GF-D8 (cell line): ENCODE data around the gene TMEM126A.
A peak's percentile ranks its signal among the peaks of the same experiment; 100 is the strongest.
"Not testable (repeated sequence)": the region's sequence is repeated elsewhere in the genome, so short reads cannot be mapped to it uniquely, and the experiment has no call there.

Experiments used
- DNase-seq: peaks from one replicate; lab custom pipeline; 2025; lab: John Stamatoyannopoulos, UW

TMEM126A gene

GRCh38 chr11:85658180-85658579 lies 10.4 kb downstream of the TMEM126A start:
- DNase-seq = no peak

- no peak for DNase-seq
These were observed 14.4 kb downstream of the TMEM126A start for GRCh38 chr11:85661972-85662664.

GRCh38 chr11:85663080-85663752 lies 15.4 kb downstream of the TMEM126A start:
- DNase-seq = no peak

GRCh38 chr11:85663753-85664614 lies 16.2 kb downstream of the TMEM126A start:
- DNase-seq = peak; percentile 47

- DNase-seq = peak; percentile 71
These were observed 17.1 kb downstream of the TMEM126A start, which contains the start of gene CREBZF for GRCh38 chr11:85664615-85665481. Gene CREBZF, minus strand, starts transcription at chr11:85665129. Its CDS starts 254 bp downstream, at chr11:85664875.

- DNase-seq = no peak
These were observed 18.0 kb downstream of the TMEM126A start for GRCh38 chr11:85665733-85666132.

GRCh38 chr11:85666687-85667086 lies 18.9 kb downstream of the TMEM126A start:
- DNase-seq = no peak

- DNase-seq = no peak
These were observed 20.4 kb downstream of the TMEM126A start for GRCh38 chr11:85668157-85668556.

GRCh38 chr11:85670949-85671663 lies 23.3 kb downstream of the TMEM126A start:
- DNase-seq = not testable (repeated sequence)

- no peak for DNase-seq
These were observed 24.5 kb downstream of the TMEM126A start for GRCh38 chr11:85672105-85672902.

- DNase-seq = no peak
These were observed 25.6 kb downstream of the TMEM126A start for GRCh38 chr11:85673393-85673792.

GRCh38 chr11:85679576-85679975 lies 31.8 kb downstream of the TMEM126A start:
- DNase-seq = no peak

GRCh38 chr11:85680897-85681296 lies 33.1 kb downstream of the TMEM126A start:
- DNase-seq = no peak

GRCh38 chr11:85682330-85683305 lies 34.9 kb downstream of the TMEM126A start:
- no peak for DNase-seq

- no peak for DNase-seq
These were observed 37.5 kb downstream of the TMEM126A start for GRCh38 chr11:85685125-85685819.

- no peak for DNase-seq
These were observed 38.2 kb downstream of the TMEM126A start, which contains the start of gene CCDC89 for GRCh38 chr11:85685820-85686459. Gene CCDC89, minus strand, starts transcription at chr11:85686195. Its CDS starts 65 bp downstream, at chr11:85686130.

GRCh38 chr11:85694385-85694980 lies 46.7 kb downstream of the TMEM126A start:
- DNase-seq = no peak
